Uterus (tissue), 2 donors: ENCODE data around the gene FOXN3.

Source experiments
- CTCF ChIP-seq, 4 experiments: fragments of 200-600 bp in 2 of 4; fragments of 450-650 bp in 2 of 4; sonication (generic) in 2 of 4; IDR thresholded peaks; one replicate each; pipeline ENCODE4 v1.5.1; 2016 to 2019; ENCODE audit warnings: antibody characterized with exemption in 4 of 4, mild to moderate bottlenecking in 2 of 4, moderate library complexity in 1 of 4
- POLR2A ChIP-seq, 2 donors: fragments of 450-650 bp; IDR thresholded peaks; one replicate each; pipeline ENCODE4 v1.6.1; 2016; ENCODE audit warnings: antibody characterized with exemption in 2 of 2, mild to moderate bottlenecking in 1 of 2, moderate library complexity in 1 of 2

- TF ChIP-seq CTCF (IDR thresholded peaks at IDR 0.05) (no peak), POLR2A (IDR thresholded peaks at IDR 0.05) (no peak)
Observed at GRCh38 chr14:89217891-89218290, 199.1 kb downstream of the FOXN3 start.
